Neuronal stem cell (in vitro differentiated cells): ENCODE results near the gene TLE7.

Experiments
- DNase-seq: peaks from one replicate; pipeline ENCODE4 v3.0.0-alpha.2; 2013; ENCODE audit warnings: low spot score
- H2AFZ ChIP-seq: one replicate; pipeline ENCODE4 v1.6.1; 2013; ENCODE audit warnings: mild to moderate bottlenecking, low read length, inconsistent platforms
- H2AK5ac ChIP-seq: 2 replicates; pipeline ENCODE4 v1.6.1; 2013; ENCODE audit warnings: low read depth, mild to moderate bottlenecking, inconsistent platforms, low read length, moderate library complexity, mixed read lengths
- H2BK120ac ChIP-seq: 2 replicates; pipeline ENCODE4 v1.6.1; 2013; ENCODE audit warnings: low read depth, mild to moderate bottlenecking, inconsistent platforms, low read length, moderate library complexity, mixed read lengths
- H2BK12ac ChIP-seq: one replicate; pipeline ENCODE4 v1.6.1; 2013; ENCODE audit warnings: low read length, inconsistent platforms
- H2BK15ac ChIP-seq: 2 replicates; pipeline ENCODE4 v1.6.1; 2013; ENCODE audit warnings: mild to moderate bottlenecking, low read length, inconsistent platforms, mixed read lengths
- H2BK5ac ChIP-seq: one replicate; pipeline ENCODE4 v1.6.1; 2013; ENCODE audit warnings: inconsistent platforms, mild to moderate bottlenecking, low read length, moderate library complexity
- H3K14ac ChIP-seq: one replicate; pipeline ENCODE4 v1.6.1; 2013; ENCODE audit warnings: low read length, inconsistent platforms
- H3K18ac ChIP-seq: 2 replicates; pipeline ENCODE4 v1.6.1; 2013; ENCODE audit warnings: low read length, inconsistent platforms
- H3K23ac ChIP-seq: 2 replicates; pipeline ENCODE4 v1.6.1; 2013; ENCODE audit warnings: low read depth, mild to moderate bottlenecking, mixed read lengths, low read length, inconsistent platforms; ENCODE audit not compliant: poor library complexity
- H3K27ac ChIP-seq: replicated peaks from 3 replicates; pipeline ENCODE4 v1.5.1; 2013; ENCODE audit warnings: low read length, inconsistent platforms
- H3K27me3 ChIP-seq, 3 experiments: 2 replicates each; pipeline ENCODE4 v1.6.1; 2013; ENCODE audit warnings: low read length in 3 of 3, mild to moderate bottlenecking in 2 of 3, inconsistent platforms in 1 of 3, low read depth in 1 of 3, mixed read lengths in 1 of 3, moderate library complexity in 1 of 3; ENCODE audit not compliant: control insufficient read depth in 3 of 3, insufficient read depth in 3 of 3
- H3K36me3 ChIP-seq, 2 donors: replicated peaks in 1 of 2; 2 replicates each; pipeline ENCODE4 v1.6.1; 2013; ENCODE audit warnings: low read length in 2 of 2; ENCODE audit not compliant: control insufficient read depth in 2 of 2, insufficient read depth in 2 of 2
- H3K4ac ChIP-seq: 2 replicates; pipeline ENCODE4 v1.6.1; 2013; ENCODE audit warnings: inconsistent platforms, mild to moderate bottlenecking, low read length, moderate library complexity
- H3K4me1 ChIP-seq, 2 donors: 1 replicate in 1 of 2; 2 replicates in 1 of 2; pipeline ENCODE4 v1.6.1; 2013; ENCODE audit warnings: low read length in 2 of 2, low read depth in 1 of 2; ENCODE audit not compliant: control insufficient read depth in 2 of 2, insufficient read depth in 1 of 2
- H3K4me2 ChIP-seq: one replicate; pipeline ENCODE4 v1.6.1; 2013; ENCODE audit warnings: mild to moderate bottlenecking, low read length, inconsistent platforms; ENCODE audit not compliant: insufficient read depth, poor library complexity, severe bottlenecking
- H3K4me3 ChIP-seq, 2 donors: 2 replicates each; pipeline ENCODE4 v1.5.1; 2013; ENCODE audit warnings: low read length in 2 of 2, mild to moderate bottlenecking in 2 of 2, inconsistent platforms in 1 of 2, moderate library complexity in 1 of 2
- H3K79me1 ChIP-seq: one replicate; pipeline ENCODE4 v1.6.1; 2013; ENCODE audit warnings: low read depth, mild to moderate bottlenecking, inconsistent platforms, low read length, moderate library complexity
- H3K9ac ChIP-seq: one replicate; pipeline ENCODE4 v1.6.1; 2013; ENCODE audit warnings: mild to moderate bottlenecking, low read depth, low read length, inconsistent platforms; ENCODE audit not compliant: poor library complexity
- H3K9me3 ChIP-seq, 2 donors: replicated peaks in 1 of 2; 2 replicates each; pipeline versions ENCODE3 to v1.6.1; 2013; ENCODE audit warnings: low read length in 2 of 2, mild to moderate bottlenecking in 2 of 2, inconsistent platforms in 1 of 2, low read depth in 1 of 2, mixed read lengths in 1 of 2, moderate library complexity in 1 of 2; ENCODE audit not compliant: control insufficient read depth in 2 of 2, insufficient read depth in 1 of 2
- H4K8ac ChIP-seq: one replicate; pipeline ENCODE4 v1.6.1; 2013; ENCODE audit warnings: low read depth, mild to moderate bottlenecking, inconsistent platforms, low read length, moderate library complexity
- H4K91ac ChIP-seq: one replicate; pipeline ENCODE4 v1.6.1; 2013; ENCODE audit warnings: low read length, low read depth, mild to moderate bottlenecking, inconsistent platforms; ENCODE audit not compliant: poor library complexity
- WGBS, 2 donors: extraction: QIAGEN DNeasy Blood & Tissue Kit; methylation state at CpG; one replicate each; pipeline ENCODE4 v1.1.7; 2013; ENCODE audit warnings: missing lambda C conversion rate in 2 of 2, mixed read lengths in 1 of 2; ENCODE audit not compliant: insufficient read length in 2 of 2, insufficient replicate concordance in 1 of 2; ENCODE audit errors: extremely low coverage in 2 of 2; 5-methylcytosine and 5-hydroxymethylcytosine counted together

The TLE7 gene

GRCh38 chr16:71402674-71403073, 39.2 kb downstream of the TLE7 start:
- no peak overlapping the region for H4K91ac ChIP-seq
- H3K36me3 ChIP-seq: no peaks in the 10 kb centered on the region

GRCh38 chr16:71402007-71402406, 39.8 kb downstream of the TLE7 start:
- Histone ChIP-seq H3K4me1 (peaks cover 0 to 7% of the 10 kb centered on the region in 2 donors), H3K4ac (no peak overlapping the region), H2BK5ac (peak overlapping the region; percentile 40), H3K18ac (peak overlapping the region; percentile 76), H3K23ac (peak overlapping the region; percentile 34), H4K91ac (no peak overlapping the region), H2BK12ac (peak overlapping the region; percentile 2), H2BK120ac (no peak overlapping the region), H3K4me2 (no peak overlapping the region), H2AK5ac (peak overlapping the region; percentile 71), H3K79me1 (no peaks in the 10 kb centered on the region), H2AFZ (peak overlapping the region; percentile 58), H3K27ac (peak overlapping the region; percentile 1), H3K9ac (no peak overlapping the region), H3K9me3 (peaks cover 5 to 13% of the 10 kb centered on the region in 2 donors), H3K27me3 (peaks cover 0 to 10% (median 0%) of the 10 kb centered on the region in 3 experiments), H4K8ac (no peak overlapping the region), H2BK15ac (no peak overlapping the region), H3K4me3 (no peak overlapping the region), H3K14ac (no peak overlapping the region), H3K36me3 (no peaks in the 10 kb centered on the region)
- WGBS, 2 donors: no CpG with 5 or more reads among the region's 6 CpGs
- DNase-seq: no peak

More at GRCh38 chr16:71402674-71403073, 39.2 kb downstream of the TLE7 start:
- H2BK12ac ChIP-seq: no peak overlapping the region
- no peak overlapping the region for H3K4me2 ChIP-seq
- H4K8ac ChIP-seq: no peak overlapping the region
- peak overlapping the region; percentile 40 for H2BK5ac ChIP-seq
- peak overlapping the region; percentile 24 for H3K4ac ChIP-seq
- peaks cover 5 to 13% of the 10 kb centered on the region in 2 donors for H3K9me3 ChIP-seq
- H3K4me3 ChIP-seq: no peak overlapping the region
- no peak overlapping the region for H3K23ac ChIP-seq
- H3K27me3 ChIP-seq: peaks cover 0 to 7% (median 0%) of the 10 kb centered on the region in 3 experiments
- no peak overlapping the region for H3K27ac ChIP-seq
- H3K9ac ChIP-seq: no peak overlapping the region
- no peaks in the 10 kb centered on the region for H3K79me1 ChIP-seq
- no peak overlapping the region for H2AK5ac ChIP-seq
- no CpG with 5 or more reads among the region's 11 CpGs for WGBS, 2 donors
- peak overlapping the region; percentile 76 for H3K18ac ChIP-seq
- no peak overlapping the region for H2BK120ac ChIP-seq
- no peak overlapping the region for H2AFZ ChIP-seq
- H2BK15ac ChIP-seq: no peak overlapping the region
- no peak overlapping the region for H3K14ac ChIP-seq
- H3K4me1 ChIP-seq: peaks cover 0 to 7% of the 10 kb centered on the region in 2 donors
- no peak for DNase-seq

- Histone ChIP-seq H2AFZ (no peak overlapping the region), H4K91ac (no peak overlapping the region), H2BK120ac (no peak overlapping the region), H3K14ac (no peak overlapping the region), H4K8ac (no peak overlapping the region), H2AK5ac (no peak overlapping the region), H2BK12ac (no peak overlapping the region), H3K9ac (no peak overlapping the region), H3K27me3 (peaks cover 0 to 8% (median 0%) of the 10 kb centered on the region in 3 experiments), H3K79me1 (no peaks in the 10 kb centered on the region), H3K23ac (no peak overlapping the region), H3K4me2 (no peak overlapping the region), H3K4me3 (no peak overlapping the region), H2BK5ac (no peak overlapping the region), H2BK15ac (no peak overlapping the region), H3K27ac (no peak overlapping the region), H3K18ac (no peak overlapping the region), H3K36me3 (no peaks in the 10 kb centered on the region), H3K4me1 (peaks cover 0 to 7% of the 10 kb centered on the region in 2 donors), H3K4ac (no peak overlapping the region), H3K9me3 (peaks cover 5 to 12% of the 10 kb centered on the region in 2 donors)
- WGBS, 2 donors: no CpG with 5 or more reads among the region's 11 CpGs
- no peak for DNase-seq
Observed at GRCh38 chr16:71399801-71400563, 41.9 kb downstream of the TLE7 start.

GRCh38 chr16:71396594-71396993, 45.3 kb downstream of the TLE7 start:
- Histone ChIP-seq H2AK5ac (no peak overlapping the region), H3K9ac (no peak overlapping the region), H3K4ac (no peak overlapping the region), H4K91ac (no peak overlapping the region), H3K4me1 (no peaks in the 10 kb centered on the region), H3K18ac (no peak overlapping the region), H3K23ac (no peak overlapping the region), H2BK120ac (no peak overlapping the region), H2BK15ac (no peak overlapping the region), H3K4me2 (no peak overlapping the region), H2BK12ac (no peak overlapping the region), H3K14ac (no peak overlapping the region), H2AFZ (no peak overlapping the region), H3K9me3 (no peaks in the 10 kb centered on the region), H3K27me3 (peaks cover 0 to 12% (median 0%) of the 10 kb centered on the region in 3 experiments), H3K4me3 (no peak overlapping the region), H3K79me1 (no peaks in the 10 kb centered on the region), H2BK5ac (no peak overlapping the region), H3K36me3 (no peaks in the 10 kb centered on the region), H4K8ac (no peak overlapping the region), H3K27ac (no peak overlapping the region)
- no CpG with 5 or more reads among the region's 10 CpGs for WGBS, 2 donors
- no peak for DNase-seq
